HepG2 (cell line): ENCODE data around the gene SELENOV. TPM values are rescaled to one million over a fixed set of nuclear protein-coding genes. Genes with fewer than 3 reads are reported as not detected.

Source experiments
- ATAC-seq: fragments of 200-7000 bp; cut with Tn5 transposase; 3 replicates; pipeline ENCODE4 v1.9.1; 2020; ENCODE audit warnings: mild to moderate bottlenecking, moderate library complexity
- BruUV-seq: library from RNA; stranded (reverse); fragments of 400-500 nt; replicated peaks from 2 replicates; lab custom pipeline; 2021; lab: Mats Ljungman, UMichigan
- CTCF ChIA-PET: fragments of 300-600 bp; formaldehyde crosslinking; extraction: SDS; loops from one replicate; lab custom pipeline; 2021; ENCODE audit warnings: low total read pairs, inconsistent platforms, low intra/inter-chr PET ratio; lab: Yijun Ruan, JAX
- POLR2A ChIA-PET: fragments of 350-600 bp; sonication (Branson Sonifier 250); formaldehyde crosslinking; loops from one replicate; lab custom pipeline; 2020; ENCODE audit warnings: antibody characterized with exemption, inconsistent platforms; lab: Yijun Ruan, JAX
- DNase-seq: peaks from one replicate; pipeline ENCODE4 v3.0.0-alpha.2; 2015; ENCODE audit warnings: low spot score
- FAIRE-seq: peaks from 3 replicates; lab custom pipeline; 2011; peaks lifted over from hg19 to GRCh38; lab: Jason Lieb, UNC
- H2AFZ ChIP-seq: one replicate; pipeline ENCODE4 v1.6.1; 2011; ENCODE audit warnings: low read length, inconsistent platforms
- H3K27ac ChIP-seq: fragments of 300-600 bp; 3 replicates; pipeline ENCODE4 v1.8.0; 2011; ENCODE audit warnings: mixed run types, mild to moderate bottlenecking, mixed read lengths, low read length, inconsistent platforms; ENCODE audit not compliant: insufficient read depth; ENCODE audit errors: extremely low read length
- H3K27me3 ChIP-seq, 2 experiments: fragments of 200-600 bp in 1 of 2; 2 replicates in 1 of 2; 3 replicates in 1 of 2; pipeline versions ENCODE4 v1.6.0 to v1.8.0; 2011; ENCODE audit warnings: low read length in 2 of 2, mild to moderate bottlenecking in 2 of 2, moderate library complexity in 2 of 2, inconsistent platforms in 1 of 2; ENCODE audit not compliant: insufficient read depth in 2 of 2, control insufficient read depth in 1 of 2
- H3K36me3 ChIP-seq, 2 experiments: fragments of 200-600 bp in 1 of 2; replicated peaks in 1 of 2; 2 replicates in 1 of 2; 3 replicates in 1 of 2; pipeline versions ENCODE4 v1.5.1 to v1.8.0; 2011; ENCODE audit warnings: low read length in 2 of 2, inconsistent platforms in 1 of 2; ENCODE audit not compliant: insufficient read depth in 2 of 2, control insufficient read depth in 1 of 2
- H3K4me1 ChIP-seq: 2 replicates; pipeline ENCODE4 v1.5.1; 2012; ENCODE audit warnings: low read length, inconsistent platforms; ENCODE audit not compliant: insufficient read depth
- H3K4me2 ChIP-seq: 2 replicates; pipeline ENCODE4 v1.6.0; 2011; ENCODE audit warnings: low read depth, low read length, inconsistent platforms
- H3K4me3 ChIP-seq, 3 experiments: fragments of 200-600 bp in 1 of 3; sonication (generic), shearing (Covaris generic) in 1 of 3; replicated peaks in 1 of 3; 2 replicates each; pipeline ENCODE4 v1.5.1; 2011 to 2016; ENCODE audit warnings: low read length in 3 of 3, inconsistent platforms in 2 of 3, low read depth in 2 of 3, mild to moderate bottlenecking in 2 of 3, control low read depth in 1 of 3, mixed read lengths in 1 of 3; ENCODE audit not compliant: insufficient read depth in 1 of 3
- H3K79me2 ChIP-seq: one replicate; pipeline ENCODE4 v1.6.1; 2011; ENCODE audit warnings: low read length, inconsistent platforms; ENCODE audit not compliant: insufficient read depth
- H3K9ac ChIP-seq: 2 replicates; pipeline ENCODE4 v1.6.0; 2011; ENCODE audit warnings: mild to moderate bottlenecking, low read depth, low read length, inconsistent platforms; ENCODE audit not compliant: insufficient read depth
- H3K9me3 ChIP-seq: 2 replicates; pipeline ENCODE4 v1.5.1; 2012; ENCODE audit warnings: mild to moderate bottlenecking, low read length
- H4K20me1 ChIP-seq: 2 replicates; pipeline ENCODE4 v1.6.0; 2011; ENCODE audit warnings: inconsistent platforms, mild to moderate bottlenecking, low read length, moderate library complexity; ENCODE audit not compliant: insufficient read depth
- ARHGAP35 ChIP-seq: sonication (generic); formaldehyde crosslinking; IDR thresholded peaks from 2 replicates; pipeline ENCODE4 v1.9.0; 2022; ENCODE audit warnings: mild to moderate bottlenecking, inconsistent platforms, moderate library complexity, missing genetic modification reagents, borderline replicate concordance
- ATAD3A ChIP-seq: sonication (generic); formaldehyde crosslinking; IDR thresholded peaks from 2 replicates; pipeline ENCODE4 v1.4.0; 2020; ENCODE audit warnings: missing genetic modification reagents
- BCLAF1 ChIP-seq: fragments of 450-650 bp; IDR thresholded peaks from 2 replicates; pipeline ENCODE4 v1.6.1; 2017; ENCODE audit warnings: mild to moderate bottlenecking
- CCAR2 ChIP-seq: fragments of 200-400 bp; formaldehyde crosslinking; optimal IDR thresholded peaks from 2 replicates; pipeline ENCODE3; 2018; ENCODE audit warnings: low read depth, mild to moderate bottlenecking, low read length, moderate library complexity
- PLSCR1 ChIP-seq: sonication (generic); formaldehyde crosslinking; IDR thresholded peaks from 2 replicates; pipeline ENCODE4 v1.5.0; 2020; ENCODE audit warnings: missing genetic modification reagents, mild to moderate bottlenecking, borderline replicate concordance
- PRDM10 ChIP-seq: sonication (generic); formaldehyde crosslinking; IDR thresholded peaks from 2 replicates; pipeline ENCODE4 v1.4.0; 2020; ENCODE audit warnings: low read depth, missing genetic modification reagents
- RAD51 ChIP-seq: fragments of 450-650 bp; IDR thresholded peaks from 2 replicates; pipeline ENCODE4 v1.6.1; 2016; ENCODE audit warnings: borderline replicate concordance
- ZNF275 ChIP-seq: sonication (generic); formaldehyde crosslinking; IDR thresholded peaks from 2 replicates; pipeline ENCODE4 v1.8.0; 2022; ENCODE audit warnings: missing genetic modification reagents, mild to moderate bottlenecking, inconsistent platforms, borderline replicate concordance
- ZNF333 ChIP-seq: sonication (generic); formaldehyde crosslinking; IDR thresholded peaks from 2 replicates; pipeline ENCODE4 v1.4.0; 2020; ENCODE audit warnings: mild to moderate bottlenecking, missing genetic modification reagents, borderline replicate concordance
- WGBS: methylation state at CpG from one replicate; pipeline ENCODE4 v1.1.6; 2017; ENCODE audit warnings: low lambda C conversion rate; 5-methylcytosine and 5-hydroxymethylcytosine counted together
- in situ Hi-C: cut with HindIII; loops from 2 replicates; pipeline ENCODE4 v1.10.0; 2017; ENCODE audit warnings: low pct_unique_long_range_greater_than_20kb; ENCODE audit not compliant: extremely low pct_ligation_motif_present
- intact Hi-C: fragments of 100-400 bp; cut with micrococcal nuclease; formaldehyde crosslinking; loops from one replicate; pipeline ENCODE4 v1.10.0; 2022; ENCODE audit not compliant: unreplicated experiment
- polyA plus RNA-seq, 8 experiments: library from polyadenylated mRNA; depleted of rRNA in 3 of 8; stranded (reverse) in 7 of 8; unstranded in 1 of 8; fragments of >200 nt; fragmentation: Illumina TruSeq in 4 of 8; extraction: Trizol in 4 of 8; gene quantifications; 2 replicates each; pipeline versions ENCODE4 v1.2.1 to v1.2.3, GENCODE V29; 2011 to 2016; ENCODE audit warnings: low read depth in 4 of 8, missing spikeins in 1 of 8, mixed read lengths in 1 of 8; ENCODE audit not compliant: insufficient read depth in 1 of 8
- total RNA-seq, 5 experiments: library from RNA; depleted of rRNA; stranded (reverse); fragments of >200 nt; fragmentation: Illumina TruSeq; extraction: Trizol; gene quantifications; 2 replicates each; pipeline ENCODE4 v1.2.3, GENCODE V29; 2016; ENCODE audit warnings: low read depth in 1 of 5
- TF ChIP-seq, protein P1 (sequence below): sonication (generic); formaldehyde crosslinking; IDR thresholded peaks from 2 replicates; pipeline ENCODE4 v1.4.0; 2020; ENCODE audit warnings: mild to moderate bottlenecking, missing genetic modification reagents

Gene SELENOV
- total and polyA plus RNA-seq, 2 of the 13 experiments (the other 11 are each of a cell fraction or from before 2014, with no cell fraction given): not detected

DNA sequence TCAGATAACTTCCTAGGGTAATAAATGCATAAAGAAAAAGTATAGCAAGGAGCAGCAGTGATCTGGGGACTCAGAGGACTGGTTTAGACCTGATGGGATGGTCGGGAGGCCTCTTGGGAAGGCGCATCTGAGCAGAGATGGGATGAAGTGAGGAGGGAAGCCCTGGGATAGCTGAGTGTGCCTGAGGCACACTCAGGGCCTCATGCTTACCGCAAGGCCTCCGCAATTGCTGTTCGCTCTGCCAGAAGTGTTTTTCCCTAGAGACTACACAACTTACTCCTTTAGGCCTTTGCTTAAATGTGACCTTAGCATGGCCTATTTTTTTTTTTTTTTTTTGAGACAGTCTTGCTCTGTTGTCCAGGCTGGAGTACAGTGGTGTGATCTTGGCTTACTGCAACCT, 20.3 kb upstream of the SELENOV start (continued):
- no peak for TF ChIP-seq BCLAF1
- TF ChIP-seq, all 625 proteins: peak for 0

GRCh38 chr19:39496063-39496462, 18.9 kb upstream of the SELENOV start:
- Histone ChIP-seq H3K9me3 (no peaks in the 10 kb centered on the region), H3K36me3 (no peaks in the 10 kb centered on the region; a peak in 1 of 5 replicates), H2AFZ (no peak overlapping the region), H3K9ac (no peak overlapping the region), H3K4me2 (no peak overlapping the region), H3K4me1 (peaks cover 24% of the 10 kb centered on the region), H3K4me3 (no peak overlapping the region), H4K20me1 (no peaks in the 10 kb centered on the region), H3K79me2 (no peaks in the 10 kb centered on the region), H3K27ac (no peak overlapping the region), H3K27me3 (peaks cover 5 to 32% of the 10 kb centered on the region in 2 experiments; a peak in 4 of 5 replicates)
- intact Hi-C loops: no loop called here
- ChIA-PET POLR2A (no interaction called here), CTCF (no interaction called here)
- no peak for FAIRE-seq
- 4% methylated on average over 5 of the region's 5 CpGs for WGBS
- ATAC-seq: no peak
- no peak for DNase-seq
- in situ Hi-C loops: loop anchor here (5.0 kb wide), 1 partner anchor 36 kb away; the partner anchor contains the start of gene EID2B
- no TSS peak for BruUV-seq
- TF ChIP-seq ATAD3A (CRISPR knock-in tag) (no peak), CCAR2 (no peak), ARHGAP35 (no peak), ZNF275 (no peak), ZNF333 (CRISPR knock-in tag) (no peak), PRDM10 (CRISPR knock-in tag) (no peak), RAD51 (no peak), PLSCR1 (CRISPR knock-in tag) (no peak)
- TF ChIP-seq, protein P1, sequence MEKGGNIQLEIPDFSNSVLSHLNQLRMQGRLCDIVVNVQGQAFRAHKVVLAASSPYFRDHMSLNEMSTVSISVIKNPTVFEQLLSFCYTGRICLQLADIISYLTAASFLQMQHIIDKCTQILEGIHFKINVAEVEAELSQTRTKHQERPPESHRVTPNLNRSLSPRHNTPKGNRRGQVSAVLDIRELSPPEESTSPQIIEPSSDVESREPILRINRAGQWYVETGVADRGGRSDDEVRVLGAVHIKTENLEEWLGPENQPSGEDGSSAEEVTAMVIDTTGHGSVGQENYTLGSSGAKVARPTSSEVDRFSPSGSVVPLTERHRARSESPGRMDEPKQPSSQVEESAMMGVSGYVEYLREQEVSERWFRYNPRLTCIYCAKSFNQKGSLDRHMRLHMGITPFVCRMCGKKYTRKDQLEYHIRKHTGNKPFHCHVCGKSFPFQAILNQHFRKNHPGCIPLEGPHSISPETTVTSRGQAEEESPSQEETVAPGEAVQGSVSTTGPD (CRISPR knock-in tag): no peak
